ENCODE data around the gene ARHGEF39.

Gene ARHGEF39

GRCh38 chr9:35675204-35675603, 10.2 kb upstream of the ARHGEF39 start:
- no peak for DNase-seq (ENCODE audit: low read depth in 2 of 2)

GRCh38 chr9:35674025-35674361, 9.0 kb upstream of the ARHGEF39 start:
- DNase-seq (ENCODE audit: low read depth in 2 of 2), result no peak

- DNase-seq (ENCODE audit: low read depth in 2 of 2), result no peak
Measured at GRCh38 chr9:35673132-35674024, 8.4 kb upstream of the ARHGEF39 start, which contains the start of gene CA9. TSS of gene CA9 (plus strand) at chr9:35673928. CDS start at chr9:35673960, 32 bp downstream.

GRCh38 chr9:35669331-35670145, 4.5 kb upstream of the ARHGEF39 start:
- DNase-seq (ENCODE audit: low read depth in 2 of 2), result no peak

- no peak for DNase-seq (ENCODE audit: low read depth in 2 of 2)
Measured at GRCh38 chr9:35667939-35668338, 2.9 kb upstream of the ARHGEF39 start.

GRCh38 chr9:35666549-35666948, 1.6 kb upstream of the ARHGEF39 start:
- no peak for DNase-seq (ENCODE audit: low read depth in 2 of 2)

GRCh38 chr9:35666045-35666444, 1.1 kb upstream of the ARHGEF39 start:
- no peak for DNase-seq (ENCODE audit: low read depth in 2 of 2)

- no peak for DNase-seq (ENCODE audit: low read depth in 2 of 2)
Measured at GRCh38 chr9:35665471-35665818, 450 bp upstream of the ARHGEF39 start.

GRCh38 chr9:35662437-35662836, 2.6 kb downstream of the ARHGEF39 start:
- DNase-seq (ENCODE audit: low read depth in 2 of 2), result no peak

- DNase-seq (ENCODE audit: low read depth in 2 of 2), result no peak
Measured at GRCh38 chr9:35661756-35662350, 3.1 kb downstream of the ARHGEF39 start.

- no peak for DNase-seq (ENCODE audit: low read depth in 2 of 2)
Measured at GRCh38 chr9:35660966-35661415, 4.0 kb downstream of the ARHGEF39 start.

- DNase-seq (ENCODE audit: low read depth in 2 of 2), result no peak
Measured at GRCh38 chr9:35659340-35659739, 5.7 kb downstream of the ARHGEF39 start.

GRCh38 chr9:35658968-35659220, 6.1 kb downstream of the ARHGEF39 start:
- no peak for DNase-seq (ENCODE audit: low read depth in 2 of 2)

GRCh38 chr9:35658137-35658967, 6.6 kb downstream of the ARHGEF39 start, which contains the start of gene CCDC107:
TSS of gene CCDC107 (plus strand) at chr9:35658292. CDS start at chr9:35658380, 88 bp downstream.
- peak in 1 of 2 experiments; percentile 60 for DNase-seq (ENCODE audit: low read depth in 2 of 2)

GRCh38 chr9:35657546-35658136, 7.4 kb downstream of the ARHGEF39 start, which contains the start of gene RMRP:
TSS of gene RMRP (minus strand) at chr9:35658019.
- peak; percentile 99 for DNase-seq (ENCODE audit: low read depth in 2 of 2)

- no peak for DNase-seq (ENCODE audit: low read depth in 2 of 2)
Measured at GRCh38 chr9:35656831-35657545, 8.0 kb downstream of the ARHGEF39 start.

- no peak for DNase-seq (ENCODE audit: low read depth in 2 of 2)
Measured at GRCh38 chr9:35656348-35656747, 8.6 kb downstream of the ARHGEF39 start.

- no peak for DNase-seq (ENCODE audit: low read depth in 2 of 2)
Measured at GRCh38 chr9:35653611-35654010, 11.4 kb downstream of the ARHGEF39 start.

GRCh38 chr9:35652829-35653209, 12.2 kb downstream of the ARHGEF39 start:
- no peak for DNase-seq (ENCODE audit: low read depth in 2 of 2)

Data from fibroblast of skin of left quadriceps (primary cell).